HUES48 (cell line): ENCODE data around the gene SLC2A9.

ENCODE experiments used
- H3K27ac ChIP-seq: one replicate; pipeline ENCODE4 v1.7.0; 2013; ENCODE audit warnings: low read depth, low read length, inconsistent platforms
- H3K27me3 ChIP-seq: 2 replicates; pipeline ENCODE4 v1.6.1; 2013; ENCODE audit warnings: mild to moderate bottlenecking, low read length; ENCODE audit not compliant: control insufficient read depth, insufficient read depth
- H3K36me3 ChIP-seq: 2 replicates; pipeline ENCODE4 v1.6.1; 2013; ENCODE audit warnings: low read length; ENCODE audit not compliant: control insufficient read depth, insufficient read depth
- H3K4me1 ChIP-seq: 2 replicates; pipeline ENCODE4 v1.6.1; 2013; ENCODE audit warnings: mild to moderate bottlenecking, low read length; ENCODE audit not compliant: control insufficient read depth, insufficient read depth
- H3K4me3 ChIP-seq: 2 replicates; pipeline ENCODE4 v1.5.1; 2013; ENCODE audit warnings: mild to moderate bottlenecking, low read depth, low read length
- H3K9ac ChIP-seq: 2 replicates; pipeline ENCODE4 v1.6.1; 2013; ENCODE audit warnings: mild to moderate bottlenecking, low read depth, low read length, moderate library complexity
- H3K9me3 ChIP-seq: 2 replicates; pipeline ENCODE4 v1.6.1; 2013; ENCODE audit warnings: low read length; ENCODE audit not compliant: control insufficient read depth, insufficient read depth

The SLC2A9 gene

GRCh38 chr4:9885958-9886357, 135.3 kb downstream of the SLC2A9 start:
- no peaks in the 10 kb centered on the region for H3K27me3 ChIP-seq
- H3K36me3 ChIP-seq, result no peaks in the 10 kb centered on the region
- H3K9me3 ChIP-seq, result no peaks in the 10 kb centered on the region

GRCh38 chr4:9880406-9881197, 140.7 kb downstream of the SLC2A9 start:
- Histone ChIP-seq H3K36me3 (no peaks in the 10 kb centered on the region), H3K9me3 (no peaks in the 10 kb centered on the region), H3K9ac (no peak overlapping the region), H3K27ac (no peak overlapping the region), H3K4me3 (no peak overlapping the region), H3K4me1 (peaks cover 29% of the 10 kb centered on the region), H3K27me3 (no peaks in the 10 kb centered on the region)

More at GRCh38 chr4:9885958-9886357, 135.3 kb downstream of the SLC2A9 start:
- no peak overlapping the region for H3K27ac ChIP-seq
- H3K9ac ChIP-seq, result no peak overlapping the region
- no peak overlapping the region for H3K4me3 ChIP-seq
- peaks cover 25% of the 10 kb centered on the region for H3K4me1 ChIP-seq

GRCh38 chr4:9877123-9877522, 144.2 kb downstream of the SLC2A9 start:
- H3K27ac ChIP-seq, result no peak overlapping the region
- no peak overlapping the region for H3K4me3 ChIP-seq
- H3K4me1 ChIP-seq, result peaks cover 16% of the 10 kb centered on the region
- no peaks in the 10 kb centered on the region for H3K9me3 ChIP-seq
- H3K27me3 ChIP-seq, result no peaks in the 10 kb centered on the region
- H3K36me3 ChIP-seq, result no peaks in the 10 kb centered on the region
- no peak overlapping the region for H3K9ac ChIP-seq

- Histone ChIP-seq H3K27ac (no peak overlapping the region), H3K9me3 (no peaks in the 10 kb centered on the region)
Measured at GRCh38 chr4:9875516-9875915, 145.8 kb downstream of the SLC2A9 start.

GRCh38 chr4:9874385-9874784, 146.9 kb downstream of the SLC2A9 start:
- no peak overlapping the region for H3K9ac ChIP-seq
- no peak overlapping the region for H3K27ac ChIP-seq
- H3K36me3 ChIP-seq, result no peaks in the 10 kb centered on the region
- H3K9me3 ChIP-seq, result peaks cover 3% of the 10 kb centered on the region; the same call in 1 of the 2 replicates
- no peak overlapping the region for H3K4me3 ChIP-seq
- no peaks in the 10 kb centered on the region; the same call in 1 of the 2 replicates for H3K4me1 ChIP-seq
- no peaks in the 10 kb centered on the region for H3K27me3 ChIP-seq

More at GRCh38 chr4:9875516-9875915, 145.8 kb downstream of the SLC2A9 start:
- no peaks in the 10 kb centered on the region; the same call in 1 of the 2 replicates for H3K4me1 ChIP-seq
- no peak overlapping the region for H3K4me3 ChIP-seq
- H3K9ac ChIP-seq, result no peak overlapping the region
- H3K27me3 ChIP-seq, result no peaks in the 10 kb centered on the region
- no peaks in the 10 kb centered on the region for H3K36me3 ChIP-seq

GRCh38 chr4:9870165-9870790, 151.0 kb downstream of the SLC2A9 start:
- Histone ChIP-seq H3K9me3 (peaks cover 3% of the 10 kb centered on the region; the same call in 1 of the 2 replicates), H3K27ac (no peak overlapping the region)

GRCh38 chr4:9867751-9868425, 153.4 kb downstream of the SLC2A9 start:
- Histone ChIP-seq H3K27ac (no peak overlapping the region), H3K4me1 (no peaks in the 10 kb centered on the region), H3K9me3 (peaks cover 3% of the 10 kb centered on the region; the same call in 1 of the 2 replicates), H3K9ac (no peak overlapping the region), H3K27me3 (no peaks in the 10 kb centered on the region), H3K36me3 (no peaks in the 10 kb centered on the region), H3K4me3 (no peak overlapping the region)

More at GRCh38 chr4:9870165-9870790, 151.0 kb downstream of the SLC2A9 start:
- no peaks in the 10 kb centered on the region for H3K4me1 ChIP-seq
- no peaks in the 10 kb centered on the region for H3K27me3 ChIP-seq
- no peak overlapping the region for H3K9ac ChIP-seq
- H3K4me3 ChIP-seq, result no peak overlapping the region
- no peaks in the 10 kb centered on the region for H3K36me3 ChIP-seq

- Histone ChIP-seq H3K4me1 (no peaks in the 10 kb centered on the region), H3K9ac (no peak overlapping the region), H3K36me3 (no peaks in the 10 kb centered on the region), H3K27me3 (no peaks in the 10 kb centered on the region), H3K9me3 (peaks cover 3% of the 10 kb centered on the region; the same call in 1 of the 2 replicates), H3K27ac (no peak overlapping the region), H3K4me3 (no peak overlapping the region)
Measured at GRCh38 chr4:9866931-9867330, 154.4 kb downstream of the SLC2A9 start.

- H3K4me3 ChIP-seq, result no peak overlapping the region
- H3K9me3 ChIP-seq, result no peaks in the 10 kb centered on the region
- H3K36me3 ChIP-seq, result no peaks in the 10 kb centered on the region
- H3K9ac ChIP-seq, result no peak overlapping the region
- no peaks in the 10 kb centered on the region for H3K4me1 ChIP-seq
- no peak overlapping the region for H3K27ac ChIP-seq
- no peaks in the 10 kb centered on the region for H3K27me3 ChIP-seq
Measured at GRCh38 chr4:9861561-9861960, 159.7 kb downstream of the SLC2A9 start.

- H3K36me3 ChIP-seq, result no peaks in the 10 kb centered on the region
- H3K4me1 ChIP-seq, result no peaks in the 10 kb centered on the region
- no peaks in the 10 kb centered on the region for H3K27me3 ChIP-seq
- H3K4me3 ChIP-seq, result no peak overlapping the region
- no peak overlapping the region for H3K9ac ChIP-seq
- no peak overlapping the region for H3K27ac ChIP-seq
- H3K9me3 ChIP-seq, result no peaks in the 10 kb centered on the region
Measured at GRCh38 chr4:9859810-9860209, 161.5 kb downstream of the SLC2A9 start.

- Histone ChIP-seq H3K27ac (no peak overlapping the region), H3K27me3 (no peaks in the 10 kb centered on the region)
Measured at GRCh38 chr4:9849538-9849920, 171.8 kb downstream of the SLC2A9 start.

More at GRCh38 chr4:9849538-9849920, 171.8 kb downstream of the SLC2A9 start:
- Histone ChIP-seq H3K4me3 (no peak overlapping the region), H3K36me3 (no peaks in the 10 kb centered on the region), H3K9ac (no peak overlapping the region), H3K4me1 (no peaks in the 10 kb centered on the region), H3K9me3 (no peaks in the 10 kb centered on the region)
